ENCODE results near the gene CBX7. TPM values are rescaled to one million over a fixed set of nuclear protein-coding genes. Genes with fewer than 3 reads are reported as not detected.

The CBX7 gene
- total and polyA plus RNA-seq, 2 experiments from 2014 or later = 2.6 to 11.5 TPM

DNA sequence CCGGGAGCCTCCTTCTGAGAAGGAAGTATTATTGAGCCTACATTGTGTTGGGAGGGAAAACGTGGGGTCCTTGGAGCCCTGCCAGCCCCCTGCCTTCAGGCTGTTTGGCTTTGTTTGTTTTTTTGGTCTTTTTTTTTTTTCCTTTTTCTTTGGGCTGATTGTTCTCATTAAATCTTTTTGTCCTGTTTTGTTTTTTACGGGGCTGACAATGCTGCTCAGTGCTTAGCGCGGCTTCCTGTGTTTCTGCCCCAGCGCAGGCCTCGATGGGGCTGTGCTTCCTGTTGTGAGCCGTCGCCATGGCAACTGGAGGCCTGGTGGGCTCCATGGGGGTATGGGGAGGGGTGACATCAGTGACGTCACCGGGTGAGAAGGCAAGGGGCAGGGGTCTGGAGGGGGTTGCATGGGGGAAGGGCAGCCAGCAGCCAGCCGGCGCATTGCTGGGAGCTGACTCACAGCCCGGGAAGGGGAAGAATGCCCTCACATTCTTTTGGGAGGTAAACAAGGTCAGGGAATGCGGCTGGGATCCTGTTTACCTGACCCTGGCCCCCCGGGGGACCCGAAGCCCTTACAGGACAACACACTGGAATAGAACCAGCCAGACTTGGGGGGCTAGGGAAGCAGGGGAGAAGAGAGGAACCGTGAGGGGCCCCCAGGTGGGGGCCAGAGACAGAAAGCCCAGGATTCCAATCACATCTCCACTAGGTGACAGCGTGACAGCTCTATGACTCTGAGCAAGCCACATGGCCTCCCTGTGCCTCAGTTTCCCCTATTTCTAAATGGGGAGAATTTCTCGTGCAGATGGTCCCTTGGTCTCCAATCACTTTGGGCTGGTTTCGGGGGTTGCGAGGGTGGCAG, 22.2 kb upstream of the CBX7 start:
- peak overlapping the region; percentile 99 for H3K27ac ChIP-seq (ENCODE audit: low read depth)
- peak overlapping the region; percentile 80 for H3K4me2 ChIP-seq
- Mint-ChIP-seq H3K27me3 (ENCODE audit: insufficient read depth, low read depth, poor library complexity) (peaks cover 35% of the 10 kb centered on the region), H3K4me3 (peak overlapping the region; percentile 45), H3K9me3 (no peaks in the 10 kb centered on the region), H3K27ac (peak overlapping the region; percentile 95), H3K4me1 (peaks cover 84% of the 10 kb centered on the region), H3K36me3 (ENCODE audit: low read depth) (no peaks in the 10 kb centered on the region)
- DNase-seq (ENCODE audit: low spot score) = peak; percentile 100
- H3K9me2 ChIP-seq (ENCODE audit: insufficient read depth) = no peaks in the 10 kb centered on the region
- no peak overlapping the region for H2AFZ ChIP-seq
- H3K4me3 ChIP-seq = peak overlapping the region; percentile 36; the same call in 1 of the 2 replicates
- peaks cover 11% of the 10 kb centered on the region; the same call in 1 of the 2 replicates for H3F3A ChIP-seq (replicated peaks; ENCODE audit: low read depth)
- H3K36me3 ChIP-seq (ENCODE audit: insufficient read depth) = no peaks in the 10 kb centered on the region
- H3K27me3 ChIP-seq (ENCODE audit: insufficient read depth) = no peaks in the 10 kb centered on the region
- TF ChIP-seq, protein P1, sequence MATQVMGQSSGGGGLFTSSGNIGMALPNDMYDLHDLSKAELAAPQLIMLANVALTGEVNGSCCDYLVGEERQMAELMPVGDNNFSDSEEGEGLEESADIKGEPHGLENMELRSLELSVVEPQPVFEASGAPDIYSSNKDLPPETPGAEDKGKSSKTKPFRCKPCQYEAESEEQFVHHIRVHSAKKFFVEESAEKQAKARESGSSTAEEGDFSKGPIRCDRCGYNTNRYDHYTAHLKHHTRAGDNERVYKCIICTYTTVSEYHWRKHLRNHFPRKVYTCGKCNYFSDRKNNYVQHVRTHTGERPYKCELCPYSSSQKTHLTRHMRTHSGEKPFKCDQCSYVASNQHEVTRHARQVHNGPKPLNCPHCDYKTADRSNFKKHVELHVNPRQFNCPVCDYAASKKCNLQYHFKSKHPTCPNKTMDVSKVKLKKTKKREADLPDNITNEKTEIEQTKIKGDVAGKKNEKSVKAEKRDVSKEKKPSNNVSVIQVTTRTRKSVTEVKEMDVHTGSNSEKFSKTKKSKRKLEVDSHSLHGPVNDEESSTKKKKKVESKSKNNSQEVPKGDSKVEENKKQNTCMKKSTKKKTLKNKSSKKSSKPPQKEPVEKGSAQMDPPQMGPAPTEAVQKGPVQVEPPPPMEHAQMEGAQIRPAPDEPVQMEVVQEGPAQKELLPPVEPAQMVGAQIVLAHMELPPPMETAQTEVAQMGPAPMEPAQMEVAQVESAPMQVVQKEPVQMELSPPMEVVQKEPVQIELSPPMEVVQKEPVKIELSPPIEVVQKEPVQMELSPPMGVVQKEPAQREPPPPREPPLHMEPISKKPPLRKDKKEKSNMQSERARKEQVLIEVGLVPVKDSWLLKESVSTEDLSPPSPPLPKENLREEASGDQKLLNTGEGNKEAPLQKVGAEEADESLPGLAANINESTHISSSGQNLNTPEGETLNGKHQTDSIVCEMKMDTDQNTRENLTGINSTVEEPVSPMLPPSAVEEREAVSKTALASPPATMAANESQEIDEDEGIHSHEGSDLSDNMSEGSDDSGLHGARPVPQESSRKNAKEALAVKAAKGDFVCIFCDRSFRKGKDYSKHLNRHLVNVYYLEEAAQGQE (IDR thresholded peaks at IDR 0.05; ENCODE audit: unreplicated experiment) = peak; percentile 27
- TF ChIP-seq EZH2 (IDR thresholded peaks at IDR 0.05; ENCODE audit: low read depth, unreplicated experiment) = no peak
- TF ChIP-seq POLR2AphosphoS5 (IDR thresholded peaks at IDR 0.05; ENCODE audit: low read depth) = peak; percentile 45; the same call in 1 of the 2 replicates
- TF ChIP-seq, protein P2, sequence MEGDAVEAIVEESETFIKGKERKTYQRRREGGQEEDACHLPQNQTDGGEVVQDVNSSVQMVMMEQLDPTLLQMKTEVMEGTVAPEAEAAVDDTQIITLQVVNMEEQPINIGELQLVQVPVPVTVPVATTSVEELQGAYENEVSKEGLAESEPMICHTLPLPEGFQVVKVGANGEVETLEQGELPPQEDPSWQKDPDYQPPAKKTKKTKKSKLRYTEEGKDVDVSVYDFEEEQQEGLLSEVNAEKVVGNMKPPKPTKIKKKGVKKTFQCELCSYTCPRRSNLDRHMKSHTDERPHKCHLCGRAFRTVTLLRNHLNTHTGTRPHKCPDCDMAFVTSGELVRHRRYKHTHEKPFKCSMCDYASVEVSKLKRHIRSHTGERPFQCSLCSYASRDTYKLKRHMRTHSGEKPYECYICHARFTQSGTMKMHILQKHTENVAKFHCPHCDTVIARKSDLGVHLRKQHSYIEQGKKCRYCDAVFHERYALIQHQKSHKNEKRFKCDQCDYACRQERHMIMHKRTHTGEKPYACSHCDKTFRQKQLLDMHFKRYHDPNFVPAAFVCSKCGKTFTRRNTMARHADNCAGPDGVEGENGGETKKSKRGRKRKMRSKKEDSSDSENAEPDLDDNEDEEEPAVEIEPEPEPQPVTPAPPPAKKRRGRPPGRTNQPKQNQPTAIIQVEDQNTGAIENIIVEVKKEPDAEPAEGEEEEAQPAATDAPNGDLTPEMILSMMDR (conservative IDR thresholded peaks at IDR 0.05; ENCODE audit: low read depth in 2 of 2) = no peak
- TF ChIP-seq STAT1 (IDR thresholded peaks at IDR 0.05; ENCODE audit: unreplicated experiment) = no peak
- no peak for TF ChIP-seq JUNB (IDR thresholded peaks at IDR 0.05; ENCODE audit: unreplicated experiment)
- 0 out of 2 replicates have a peak, but pooled peaks have one; percentile 5 for TF ChIP-seq ZNF331 (CRISPR knock-in tag; IDR thresholded peaks at IDR 0.05; ENCODE audit: low read depth)
- TF ChIP-seq, protein P3, sequence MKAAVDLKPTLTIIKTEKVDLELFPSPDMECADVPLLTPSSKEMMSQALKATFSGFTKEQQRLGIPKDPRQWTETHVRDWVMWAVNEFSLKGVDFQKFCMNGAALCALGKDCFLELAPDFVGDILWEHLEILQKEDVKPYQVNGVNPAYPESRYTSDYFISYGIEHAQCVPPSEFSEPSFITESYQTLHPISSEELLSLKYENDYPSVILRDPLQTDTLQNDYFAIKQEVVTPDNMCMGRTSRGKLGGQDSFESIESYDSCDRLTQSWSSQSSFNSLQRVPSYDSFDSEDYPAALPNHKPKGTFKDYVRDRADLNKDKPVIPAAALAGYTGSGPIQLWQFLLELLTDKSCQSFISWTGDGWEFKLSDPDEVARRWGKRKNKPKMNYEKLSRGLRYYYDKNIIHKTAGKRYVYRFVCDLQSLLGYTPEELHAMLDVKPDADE (IDR thresholded peaks at IDR 0.05) = peak; percentile 59
- TF ChIP-seq EZH2phosphoT487 (IDR thresholded peaks at IDR 0.05; ENCODE audit: unreplicated experiment) = no peak
- peak; percentile 99 for TF ChIP-seq CREB1 (CRISPR knock-in tag; IDR thresholded peaks at IDR 0.05; ENCODE audit: low read depth)
- TF ChIP-seq, protein P4, sequence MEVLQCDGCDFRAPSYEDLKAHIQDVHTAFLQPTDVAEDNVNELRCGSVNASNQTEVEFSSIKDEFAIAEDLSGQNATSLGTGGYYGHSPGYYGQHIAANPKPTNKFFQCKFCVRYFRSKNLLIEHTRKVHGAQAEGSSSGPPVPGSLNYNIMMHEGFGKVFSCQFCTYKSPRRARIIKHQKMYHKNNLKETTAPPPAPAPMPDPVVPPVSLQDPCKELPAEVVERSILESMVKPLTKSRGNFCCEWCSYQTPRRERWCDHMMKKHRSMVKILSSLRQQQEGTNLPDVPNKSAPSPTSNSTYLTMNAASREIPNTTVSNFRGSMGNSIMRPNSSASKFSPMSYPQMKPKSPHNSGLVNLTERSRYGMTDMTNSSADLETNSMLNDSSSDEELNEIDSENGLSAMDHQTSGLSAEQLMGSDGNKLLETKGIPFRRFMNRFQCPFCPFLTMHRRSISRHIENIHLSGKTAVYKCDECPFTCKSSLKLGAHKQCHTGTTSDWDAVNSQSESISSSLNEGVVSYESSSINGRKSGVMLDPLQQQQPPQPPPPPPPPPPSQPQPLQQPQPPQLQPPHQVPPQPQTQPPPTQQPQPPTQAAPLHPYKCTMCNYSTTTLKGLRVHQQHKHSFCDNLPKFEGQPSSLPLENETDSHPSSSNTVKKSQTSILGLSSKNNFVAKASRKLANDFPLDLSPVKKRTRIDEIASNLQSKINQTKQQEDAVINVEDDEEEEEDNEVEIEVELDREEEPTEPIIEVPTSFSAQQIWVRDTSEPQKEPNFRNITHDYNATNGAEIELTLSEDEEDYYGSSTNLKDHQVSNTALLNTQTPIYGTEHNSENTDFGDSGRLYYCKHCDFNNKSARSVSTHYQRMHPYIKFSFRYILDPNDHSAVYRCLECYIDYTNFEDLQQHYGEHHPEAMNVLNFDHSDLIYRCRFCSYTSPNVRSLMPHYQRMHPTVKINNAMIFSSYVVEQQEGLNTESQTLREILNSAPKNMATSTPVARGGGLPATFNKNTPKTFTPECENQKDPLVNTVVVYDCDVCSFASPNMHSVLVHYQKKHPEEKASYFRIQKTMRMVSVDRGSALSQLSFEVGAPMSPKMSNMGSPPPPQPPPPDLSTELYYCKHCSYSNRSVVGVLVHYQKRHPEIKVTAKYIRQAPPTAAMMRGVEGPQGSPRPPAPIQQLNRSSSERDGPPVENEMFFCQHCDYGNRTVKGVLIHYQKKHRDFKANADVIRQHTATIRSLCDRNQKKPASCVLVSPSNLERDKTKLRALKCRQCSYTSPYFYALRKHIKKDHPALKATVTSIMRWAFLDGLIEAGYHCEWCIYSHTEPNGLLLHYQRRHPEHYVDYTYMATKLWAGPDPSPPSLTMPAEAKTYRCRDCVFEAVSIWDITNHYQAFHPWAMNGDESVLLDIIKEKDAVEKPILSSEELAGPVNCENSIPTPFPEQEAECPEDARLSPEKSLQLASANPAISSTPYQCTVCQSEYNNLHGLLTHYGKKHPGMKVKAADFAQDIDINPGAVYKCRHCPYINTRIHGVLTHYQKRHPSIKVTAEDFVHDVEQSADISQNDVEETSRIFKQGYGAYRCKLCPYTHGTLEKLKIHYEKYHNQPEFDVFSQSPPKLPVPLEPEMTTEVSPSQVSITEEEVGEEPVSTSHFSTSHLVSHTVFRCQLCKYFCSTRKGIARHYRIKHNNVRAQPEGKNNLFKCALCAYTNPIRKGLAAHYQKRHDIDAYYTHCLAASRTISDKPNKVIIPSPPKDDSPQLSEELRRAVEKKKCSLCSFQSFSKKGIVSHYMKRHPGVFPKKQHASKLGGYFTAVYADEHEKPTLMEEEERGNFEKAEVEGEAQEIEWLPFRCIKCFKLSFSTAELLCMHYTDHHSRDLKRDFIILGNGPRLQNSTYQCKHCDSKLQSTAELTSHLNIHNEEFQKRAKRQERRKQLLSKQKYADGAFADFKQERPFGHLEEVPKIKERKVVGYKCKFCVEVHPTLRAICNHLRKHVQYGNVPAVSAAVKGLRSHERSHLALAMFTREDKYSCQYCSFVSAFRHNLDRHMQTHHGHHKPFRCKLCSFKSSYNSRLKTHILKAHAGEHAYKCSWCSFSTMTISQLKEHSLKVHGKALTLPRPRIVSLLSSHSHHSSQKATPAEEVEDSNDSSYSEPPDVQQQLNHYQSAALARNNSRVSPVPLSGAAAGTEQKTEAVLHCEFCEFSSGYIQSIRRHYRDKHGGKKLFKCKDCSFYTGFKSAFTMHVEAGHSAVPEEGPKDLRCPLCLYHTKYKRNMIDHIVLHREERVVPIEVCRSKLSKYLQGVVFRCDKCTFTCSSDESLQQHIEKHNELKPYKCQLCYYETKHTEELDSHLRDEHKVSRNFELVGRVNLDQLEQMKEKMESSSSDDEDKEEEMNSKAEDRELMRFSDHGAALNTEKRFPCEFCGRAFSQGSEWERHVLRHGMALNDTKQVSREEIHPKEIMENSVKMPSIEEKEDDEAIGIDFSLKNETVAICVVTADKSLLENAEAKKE (CRISPR knock-in tag; IDR thresholded peaks at IDR 0.05) = no peak
- no peak for TF ChIP-seq ZNF114 (CRISPR knock-in tag; IDR thresholded peaks at IDR 0.05)
- TF ChIP-seq NANOG (IDR thresholded peaks at IDR 0.05; ENCODE audit: borderline replicate concordance) = no peak; the same call in 1 of the 2 replicates
- H3K4me1 ChIP-seq (ENCODE audit: insufficient read depth) = peaks cover 50% of the 10 kb centered on the region
- no peaks in the 10 kb centered on the region for H4K20me1 ChIP-seq (replicated peaks; ENCODE audit: insufficient read depth)
- ATAC-seq = peak; percentile 63
- no peaks in the 10 kb centered on the region for H3K79me2 ChIP-seq (replicated peaks; ENCODE audit: insufficient read depth)

All from GM23338 (cell line).